HL-60 (cell line): ENCODE measurements around the gene AFF3.

Experiments used
- DNase-seq, 2 experiments: peaks; one replicate each; pipeline ENCODE4 v3.0.0-alpha.2; 2010 to 2020; ENCODE audit warnings: low read depth in 1 of 2, low spot score in 1 of 2
- H3K27ac ChIP-seq: fragments of 250-450 bp; sonication (Bioruptor Pico); replicated peaks from 2 replicates; pipeline ENCODE4 v1.5.1; 2020; ENCODE audit warnings: mild to moderate bottlenecking, moderate library complexity
- H3K27me3 ChIP-seq: fragments of 250-450 bp; sonication (Bioruptor Pico); 2 replicates; pipeline ENCODE4 v1.5.1; 2021; ENCODE audit warnings: mild to moderate bottlenecking, moderate library complexity; ENCODE audit not compliant: insufficient read depth, poor library complexity, severe bottlenecking
- H3K4me3 ChIP-seq: replicated peaks from 2 replicates; pipeline ENCODE4 v1.5.1; 2011; ENCODE audit warnings: mild to moderate bottlenecking, control low read depth, low read length; ENCODE audit not compliant: insufficient read depth
- CTCF ChIP-seq: IDR thresholded peaks from one replicate; pipeline ENCODE4 v1.5.1; 2011; ENCODE audit warnings: low read length, control low read depth, inconsistent platforms; ENCODE audit not compliant: insufficient read depth
- GABPA ChIP-seq: IDR thresholded peaks from 2 replicates; pipeline ENCODE4 v1.6.1; 2012; ENCODE audit warnings: low read depth
- POLR2AphosphoS5 ChIP-seq: IDR thresholded peaks from 2 replicates; pipeline ENCODE4 v1.6.1; 2012; ENCODE audit warnings: low read depth
- REST ChIP-seq: IDR thresholded peaks from 2 replicates; pipeline ENCODE4 v1.6.1; 2012; ENCODE audit warnings: low read depth; ENCODE audit not compliant: insufficient replicate concordance
- SPI1 ChIP-seq: IDR thresholded peaks from 2 replicates; pipeline ENCODE4 v1.6.1; 2012; ENCODE audit warnings: low read depth, mild to moderate bottlenecking, borderline replicate concordance

Gene AFF3

GRCh38 chr2:100018341-100019193 lies 123.8 kb downstream of the AFF3 start:
- H3K4me3 ChIP-seq = no peak overlapping the region
- no peaks in the 10 kb centered on the region for H3K27me3 ChIP-seq
- TF ChIP-seq CTCF (no peak), POLR2AphosphoS5 (no peak), REST (no peak), GABPA (no peak)
- no peak overlapping the region for H3K27ac ChIP-seq
- no peak for DNase-seq

- H3K27ac ChIP-seq = no peak overlapping the region
- TF ChIP-seq GABPA (no peak), REST (no peak), SPI1 (no peak), POLR2AphosphoS5 (no peak), CTCF (no peak)
- no peaks in the 10 kb centered on the region for H3K27me3 ChIP-seq
- no peak for DNase-seq
- H3K4me3 ChIP-seq = no peak overlapping the region
Measured at GRCh38 chr2:100017633-100018032, 124.8 kb downstream of the AFF3 start.

- no peak for DNase-seq
- TF ChIP-seq SPI1 (no peak), POLR2AphosphoS5 (no peak)
- no peak overlapping the region for H3K27ac ChIP-seq
- H3K4me3 ChIP-seq = no peak overlapping the region
- H3K27me3 ChIP-seq = no peaks in the 10 kb centered on the region
Measured at GRCh38 chr2:100016756-100017155, 125.6 kb downstream of the AFF3 start.

GRCh38 chr2:100015849-100016248 lies 126.5 kb downstream of the AFF3 start:
- no peak for DNase-seq
- Histone ChIP-seq H3K27ac (no peak overlapping the region), H3K27me3 (no peaks in the 10 kb centered on the region), H3K4me3 (no peak overlapping the region)
- no peak for TF ChIP-seq GABPA
- TF ChIP-seq REST = no peak
- no peak for TF ChIP-seq POLR2AphosphoS5
- TF ChIP-seq SPI1 = no peak
- no peak for TF ChIP-seq CTCF
